ENCODE results near the gene JAK3.

DNA sequence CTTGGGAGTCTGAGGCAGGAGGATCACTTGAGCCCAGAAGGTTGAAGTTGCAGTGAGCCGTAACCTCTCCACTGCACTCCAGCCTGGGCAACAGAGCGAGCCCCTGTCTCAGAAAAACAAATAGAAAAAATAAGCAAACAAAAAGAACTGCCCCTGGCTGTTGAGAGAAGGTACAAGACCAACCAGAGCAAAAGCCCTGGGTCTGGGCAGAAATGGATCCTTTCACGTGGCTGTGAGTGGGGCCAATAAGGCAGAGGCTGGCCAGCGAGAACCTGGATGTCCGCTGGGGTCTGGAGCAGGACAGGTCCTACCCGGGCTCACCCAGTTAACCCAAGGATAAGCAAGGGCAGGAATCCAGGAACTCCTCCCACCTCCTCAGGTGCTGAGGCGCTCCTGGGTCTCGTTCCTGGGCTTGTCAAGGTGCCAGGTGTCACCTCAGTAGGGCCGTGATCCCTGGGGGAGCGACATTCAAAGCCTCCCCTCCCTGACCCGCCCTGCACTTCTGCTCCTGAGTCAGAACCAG, 19.2 kb upstream of the JAK3 start:
- no peak for TF ChIP-seq POLR2A (IDR thresholded peaks at IDR 0.05)
- no peak for TF ChIP-seq POLR2AphosphoS5 (IDR thresholded peaks at IDR 0.05)
- TF ChIP-seq, protein P1, sequence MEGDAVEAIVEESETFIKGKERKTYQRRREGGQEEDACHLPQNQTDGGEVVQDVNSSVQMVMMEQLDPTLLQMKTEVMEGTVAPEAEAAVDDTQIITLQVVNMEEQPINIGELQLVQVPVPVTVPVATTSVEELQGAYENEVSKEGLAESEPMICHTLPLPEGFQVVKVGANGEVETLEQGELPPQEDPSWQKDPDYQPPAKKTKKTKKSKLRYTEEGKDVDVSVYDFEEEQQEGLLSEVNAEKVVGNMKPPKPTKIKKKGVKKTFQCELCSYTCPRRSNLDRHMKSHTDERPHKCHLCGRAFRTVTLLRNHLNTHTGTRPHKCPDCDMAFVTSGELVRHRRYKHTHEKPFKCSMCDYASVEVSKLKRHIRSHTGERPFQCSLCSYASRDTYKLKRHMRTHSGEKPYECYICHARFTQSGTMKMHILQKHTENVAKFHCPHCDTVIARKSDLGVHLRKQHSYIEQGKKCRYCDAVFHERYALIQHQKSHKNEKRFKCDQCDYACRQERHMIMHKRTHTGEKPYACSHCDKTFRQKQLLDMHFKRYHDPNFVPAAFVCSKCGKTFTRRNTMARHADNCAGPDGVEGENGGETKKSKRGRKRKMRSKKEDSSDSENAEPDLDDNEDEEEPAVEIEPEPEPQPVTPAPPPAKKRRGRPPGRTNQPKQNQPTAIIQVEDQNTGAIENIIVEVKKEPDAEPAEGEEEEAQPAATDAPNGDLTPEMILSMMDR (IDR thresholded peaks at IDR 0.05): no peak
- TF ChIP-seq EP300 (IDR thresholded peaks at IDR 0.05): no peak
